Gastrocnemius medialis (tissue), 4 donors: ENCODE results near the gene UTY.

ENCODE experiments used
- CTCF ChIP-seq, 5 experiments: fragments of 450-650 bp in 3 of 5; fragments of 200-600 bp in 2 of 5; sonication (generic) in 2 of 5; IDR thresholded peaks in 4 of 5; conservative IDR thresholded peaks in 1 of 5; 1 replicate in 4 of 5; 2 replicates in 1 of 5; pipeline ENCODE4 v1.5.1; 2016 to 2019; ENCODE audit warnings: antibody characterized with exemption in 5 of 5, mild to moderate bottlenecking in 3 of 5, moderate library complexity in 3 of 5
- POLR2A ChIP-seq, 2 donors: fragments of 450-650 bp; IDR thresholded peaks; one replicate each; pipeline ENCODE4 v1.6.1; 2017; ENCODE audit warnings: antibody characterized with exemption in 2 of 2, mild to moderate bottlenecking in 2 of 2, moderate library complexity in 2 of 2

GRCh38 chrY:13443146-13443545, 36.7 kb downstream of the UTY start:
- TF ChIP-seq CTCF (IDR thresholded peaks at IDR 0.05 in 4 of 5, conservative IDR thresholded peaks at IDR 0.05 in 1 of 5) (no peak), POLR2A (IDR thresholded peaks at IDR 0.05) (no peak)
